Osteoblast (primary cell): ENCODE measurements around the gene IRAG1. TPM values are rescaled to one million over a fixed set of nuclear protein-coding genes. Genes with fewer than 3 reads are reported as not detected.

Experiments
- DNase-seq: peaks from one replicate; pipeline ENCODE4 v3.0.0; 2011; ENCODE audit warnings: low spot score, mixed read lengths; ENCODE audit not compliant: insufficient read length; ENCODE audit errors: missing footprints
- H2AFZ ChIP-seq: 2 replicates; pipeline ENCODE4 v1.6.0; 2011; ENCODE audit warnings: mild to moderate bottlenecking, low read length
- H3K27ac ChIP-seq: 2 replicates; pipeline ENCODE4 v1.5.1; 2011; ENCODE audit warnings: mild to moderate bottlenecking, low read depth, low read length, moderate library complexity
- H3K27me3 ChIP-seq: 2 replicates; pipeline ENCODE4 v1.6.0; 2012; ENCODE audit warnings: mild to moderate bottlenecking, control low read depth, inconsistent platforms, low read length, moderate library complexity; ENCODE audit not compliant: insufficient read depth
- H3K36me3 ChIP-seq: 2 replicates; pipeline ENCODE4 v1.5.1; 2011; ENCODE audit warnings: mild to moderate bottlenecking, low read length, control low read depth, moderate library complexity; ENCODE audit not compliant: insufficient read depth
- H3K4me1 ChIP-seq: 2 replicates; pipeline ENCODE4 v1.5.1; 2011; ENCODE audit warnings: mild to moderate bottlenecking, low read length, control low read depth, moderate library complexity; ENCODE audit not compliant: insufficient read depth
- H3K4me2 ChIP-seq: 2 replicates; pipeline ENCODE4 v1.6.0; 2011; ENCODE audit warnings: mild to moderate bottlenecking, low read length; ENCODE audit not compliant: insufficient read depth
- H3K4me3 ChIP-seq: fragments of 200-600 bp; sonication (generic); 3 replicates; pipeline ENCODE4 v1.5.1; 2012; ENCODE audit warnings: mild to moderate bottlenecking, low read length, inconsistent platforms; ENCODE audit not compliant: insufficient read depth
- H3K79me2 ChIP-seq: 2 replicates; pipeline ENCODE4 v1.6.0; 2012; ENCODE audit warnings: mild to moderate bottlenecking, low read length, control low read depth, inconsistent platforms; ENCODE audit not compliant: insufficient read depth
- H3K9me3 ChIP-seq: 2 replicates; pipeline ENCODE4 v1.5.1; 2011; ENCODE audit warnings: low read depth, low read length, control low read depth
- H4K20me1 ChIP-seq: 2 replicates; pipeline ENCODE4 v1.6.0; 2012; ENCODE audit warnings: mild to moderate bottlenecking, low read length, control low read depth; ENCODE audit not compliant: insufficient read depth
- CTCF ChIP-seq: IDR thresholded peaks from 2 replicates; pipeline ENCODE4 v1.5.1; 2011; ENCODE audit warnings: mild to moderate bottlenecking, low read depth, low read length, moderate library complexity; ENCODE audit errors: extremely low read depth
- total RNA-seq: library from RNA; depleted of rRNA; stranded (reverse); fragments of >200 nt; gene quantifications from 2 replicates; pipeline ENCODE4 v1.2.3, GENCODE V29; 2012

Gene IRAG1
- total RNA-seq, 1 donor = 4.3 TPM

DNA sequence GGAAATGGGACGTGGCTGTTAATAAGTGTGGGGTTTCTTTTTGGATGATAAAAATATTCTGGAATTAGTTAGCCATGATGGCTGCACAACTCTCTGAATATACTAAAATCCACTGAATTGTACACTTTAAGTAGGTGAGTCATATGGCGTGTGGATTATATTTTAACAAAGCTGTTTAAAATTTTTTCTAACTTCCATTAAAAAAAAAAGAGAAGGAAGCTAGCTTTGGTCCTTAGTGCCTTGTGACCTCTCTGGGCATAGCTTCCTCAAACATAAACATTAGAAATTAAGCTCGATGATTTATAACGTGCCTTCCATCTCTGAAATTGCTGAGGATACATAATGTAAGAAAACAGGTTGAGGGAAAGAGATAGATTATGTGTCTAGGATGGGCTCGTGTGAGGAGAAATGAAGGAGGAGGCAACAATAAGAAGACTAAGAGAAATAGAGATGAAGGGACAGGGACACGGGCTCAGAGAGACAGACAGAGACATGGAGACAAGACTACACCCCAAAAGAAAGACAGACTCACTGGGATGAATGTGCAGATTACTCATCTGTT is 20.0 kb downstream of the IRAG1 start:
- no peaks in the 10 kb centered on the region for H3K27me3 ChIP-seq
- no peak for DNase-seq
- no peak overlapping the region for H3K27ac ChIP-seq
- no peaks in the 10 kb centered on the region for H4K20me1 ChIP-seq
- TF ChIP-seq CTCF = no peak
- no peak overlapping the region for H3K4me3 ChIP-seq
- peak overlapping the region; percentile 78 for H3K4me2 ChIP-seq
- H3K36me3 ChIP-seq = no peaks in the 10 kb centered on the region
- no peak overlapping the region for H2AFZ ChIP-seq
- H3K9me3 ChIP-seq = no peaks in the 10 kb centered on the region
- peaks cover 32% of the 10 kb centered on the region for H3K4me1 ChIP-seq
- H3K79me2 ChIP-seq = no peaks in the 10 kb centered on the region

GRCh38 chr11:10670099-10670498 is 23.5 kb downstream of the IRAG1 start:
- no peaks in the 10 kb centered on the region for H3K36me3 ChIP-seq
- peaks cover 53% of the 10 kb centered on the region for H3K4me1 ChIP-seq
- no peaks in the 10 kb centered on the region for H3K9me3 ChIP-seq
- H3K4me2 ChIP-seq = no peak overlapping the region
- no peaks in the 10 kb centered on the region for H3K79me2 ChIP-seq
- H3K27ac ChIP-seq = peak overlapping the region; percentile 38
- H3K4me3 ChIP-seq = no peak overlapping the region
- no peaks in the 10 kb centered on the region for H4K20me1 ChIP-seq
- no peak overlapping the region for H2AFZ ChIP-seq
- DNase-seq = no peak
- TF ChIP-seq CTCF = no peak
- no peaks in the 10 kb centered on the region for H3K27me3 ChIP-seq

DNA sequence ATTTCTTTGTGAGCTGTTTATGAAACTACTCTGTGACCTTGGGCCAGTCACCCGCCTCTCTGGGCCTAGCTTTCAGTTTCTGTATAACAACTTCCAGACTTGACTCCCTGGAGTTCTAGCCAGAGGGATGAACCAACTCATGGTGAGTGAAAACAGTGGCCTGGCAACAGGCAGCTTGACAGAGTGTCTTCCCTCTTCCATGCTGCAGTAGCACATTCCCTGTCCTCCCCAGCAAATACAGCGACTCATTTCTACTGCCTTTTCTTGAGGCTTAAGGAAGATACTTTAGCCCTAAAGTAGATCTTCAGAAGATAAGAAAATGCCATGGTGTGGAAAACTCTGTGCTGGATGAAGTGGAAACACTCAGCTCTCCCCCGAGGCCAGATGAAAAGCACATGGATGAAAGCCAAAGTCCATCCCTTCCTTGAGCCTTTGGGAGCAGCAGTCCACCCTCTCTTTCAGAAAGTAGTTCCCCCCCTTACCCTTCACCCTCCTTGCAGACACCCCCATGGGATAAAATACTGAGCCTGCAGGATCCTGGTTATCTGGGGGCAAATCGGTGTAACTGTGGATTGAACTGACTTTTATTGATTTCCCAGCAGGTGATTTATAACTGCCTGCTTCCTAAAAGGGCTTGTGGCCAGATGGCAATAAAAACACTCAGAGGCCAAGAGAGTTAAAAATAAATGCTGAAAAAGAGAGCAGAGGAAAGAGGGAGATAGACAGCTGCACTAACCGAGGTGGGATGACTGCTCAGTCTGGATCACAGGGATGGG is 24.1 kb downstream of the IRAG1 start:
- Histone ChIP-seq H3K9me3 (no peaks in the 10 kb centered on the region), H3K79me2 (no peaks in the 10 kb centered on the region), H3K27me3 (no peaks in the 10 kb centered on the region), H3K4me1 (peaks cover 46% of the 10 kb centered on the region), H3K36me3 (no peaks in the 10 kb centered on the region), H4K20me1 (no peaks in the 10 kb centered on the region), H3K4me2 (peak overlapping the region; percentile 40), H3K27ac (peak overlapping the region; percentile 38), H2AFZ (peak overlapping the region; percentile 12), H3K4me3 (no peak overlapping the region)
- TF ChIP-seq CTCF = no peak
- no peak for DNase-seq

- Histone ChIP-seq H3K27me3 (no peaks in the 10 kb centered on the region), H4K20me1 (no peaks in the 10 kb centered on the region), H3K4me3 (no peak overlapping the region), H3K4me2 (no peak overlapping the region), H3K27ac (peak overlapping the region; percentile 94), H2AFZ (no peak overlapping the region), H3K4me1 (peaks cover 38% of the 10 kb centered on the region), H3K79me2 (no peaks in the 10 kb centered on the region), H3K36me3 (no peaks in the 10 kb centered on the region), H3K9me3 (no peaks in the 10 kb centered on the region)
- no peak for TF ChIP-seq CTCF
- DNase-seq = no peak
These were observed 26.1 kb downstream of the IRAG1 start for GRCh38 chr11:10667521-10667885.
